Nephron (organoid): ENCODE data around the gene HOXA3.
A peak's percentile ranks its signal among the peaks of the same experiment; 100 is the strongest.

Experiments
- H3K27ac Mint-ChIP-seq, 3 experiments: 2 replicates each; pipeline ENCODE4 v1.8.0; 2020; ENCODE audit warnings: mixed read lengths in 3 of 3, mild to moderate bottlenecking in 2 of 3, moderate library complexity in 1 of 3
- H3K27me3 Mint-ChIP-seq: 2 replicates; pipeline ENCODE4 v1.8.0; 2021; ENCODE audit warnings: low read depth, mild to moderate bottlenecking, moderate library complexity, mixed read lengths
- H3K36me3 Mint-ChIP-seq: 2 replicates; pipeline ENCODE4 v1.8.0; 2020; ENCODE audit warnings: low read depth, mixed read lengths
- H3K4me1 Mint-ChIP-seq: 2 replicates; pipeline ENCODE4 v1.8.0; 2020; ENCODE audit warnings: mixed read lengths
- H3K4me3 Mint-ChIP-seq, 3 experiments: 2 replicates each; pipeline ENCODE4 v1.8.0; 2020; ENCODE audit warnings: mild to moderate bottlenecking in 3 of 3, mixed read lengths in 3 of 3, moderate library complexity in 2 of 3
- H3K9me3 Mint-ChIP-seq: 2 replicates; pipeline ENCODE4 v1.8.0; 2020; ENCODE audit warnings: mixed read lengths
- TF ChIP-seq, protein P1 (sequence below), 3 experiments: fragments of 200-600 bp; sonication (generic); IDR thresholded peaks; one replicate each; pipeline ENCODE4 v1.5.0; 2021; ENCODE audit warnings: antibody characterized with exemption in 3 of 3; ENCODE audit not compliant: unreplicated experiment in 3 of 3

Gene HOXA3

DNA sequence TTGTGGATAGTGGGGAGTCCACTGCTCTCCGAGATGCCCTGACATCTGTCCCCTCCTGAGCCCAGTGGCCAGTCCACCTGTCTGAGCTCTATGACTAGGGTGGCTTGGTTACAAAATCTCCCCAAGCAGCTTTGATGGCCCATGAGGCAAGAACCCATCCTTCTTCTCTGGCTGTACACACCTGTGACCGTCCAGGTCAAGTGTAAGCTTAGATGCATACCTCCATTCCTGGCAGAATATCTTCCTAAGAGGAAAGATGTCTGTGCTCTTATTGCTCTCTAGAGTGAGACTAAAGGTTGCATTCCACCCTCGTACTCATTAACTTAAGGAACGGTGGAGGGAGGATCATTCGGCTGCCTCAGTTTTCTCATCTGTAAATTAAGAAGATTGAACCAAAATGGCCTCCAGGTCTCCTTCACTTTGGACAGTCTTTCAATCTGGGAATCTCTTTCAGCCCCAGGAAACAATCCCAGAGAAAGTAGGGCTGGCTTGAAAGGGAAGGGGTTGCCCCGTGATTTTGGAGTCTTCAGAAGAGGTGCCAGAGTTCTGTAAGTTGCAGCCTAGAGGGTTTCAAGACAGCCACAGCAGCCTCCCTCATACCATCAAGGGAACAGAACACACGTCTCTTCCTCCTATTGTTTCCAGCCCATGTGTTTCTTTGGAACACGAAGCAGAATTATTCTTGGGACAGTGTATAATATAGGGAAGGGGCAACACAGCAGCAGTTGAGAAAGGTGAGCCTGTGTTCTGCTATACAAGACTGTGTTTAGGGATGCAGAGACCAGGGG is 27.3 kb downstream of the HOXA3 start:
- TF ChIP-seq, protein P1, sequence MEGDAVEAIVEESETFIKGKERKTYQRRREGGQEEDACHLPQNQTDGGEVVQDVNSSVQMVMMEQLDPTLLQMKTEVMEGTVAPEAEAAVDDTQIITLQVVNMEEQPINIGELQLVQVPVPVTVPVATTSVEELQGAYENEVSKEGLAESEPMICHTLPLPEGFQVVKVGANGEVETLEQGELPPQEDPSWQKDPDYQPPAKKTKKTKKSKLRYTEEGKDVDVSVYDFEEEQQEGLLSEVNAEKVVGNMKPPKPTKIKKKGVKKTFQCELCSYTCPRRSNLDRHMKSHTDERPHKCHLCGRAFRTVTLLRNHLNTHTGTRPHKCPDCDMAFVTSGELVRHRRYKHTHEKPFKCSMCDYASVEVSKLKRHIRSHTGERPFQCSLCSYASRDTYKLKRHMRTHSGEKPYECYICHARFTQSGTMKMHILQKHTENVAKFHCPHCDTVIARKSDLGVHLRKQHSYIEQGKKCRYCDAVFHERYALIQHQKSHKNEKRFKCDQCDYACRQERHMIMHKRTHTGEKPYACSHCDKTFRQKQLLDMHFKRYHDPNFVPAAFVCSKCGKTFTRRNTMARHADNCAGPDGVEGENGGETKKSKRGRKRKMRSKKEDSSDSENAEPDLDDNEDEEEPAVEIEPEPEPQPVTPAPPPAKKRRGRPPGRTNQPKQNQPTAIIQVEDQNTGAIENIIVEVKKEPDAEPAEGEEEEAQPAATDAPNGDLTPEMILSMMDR (IDR thresholded peaks at IDR 0.05; ENCODE audit: unreplicated experiment in 3 of 3) = no peak
- H3K27ac Mint-ChIP-seq = peak overlapping the region; percentile 98 to 100 (median 99)

DNA sequence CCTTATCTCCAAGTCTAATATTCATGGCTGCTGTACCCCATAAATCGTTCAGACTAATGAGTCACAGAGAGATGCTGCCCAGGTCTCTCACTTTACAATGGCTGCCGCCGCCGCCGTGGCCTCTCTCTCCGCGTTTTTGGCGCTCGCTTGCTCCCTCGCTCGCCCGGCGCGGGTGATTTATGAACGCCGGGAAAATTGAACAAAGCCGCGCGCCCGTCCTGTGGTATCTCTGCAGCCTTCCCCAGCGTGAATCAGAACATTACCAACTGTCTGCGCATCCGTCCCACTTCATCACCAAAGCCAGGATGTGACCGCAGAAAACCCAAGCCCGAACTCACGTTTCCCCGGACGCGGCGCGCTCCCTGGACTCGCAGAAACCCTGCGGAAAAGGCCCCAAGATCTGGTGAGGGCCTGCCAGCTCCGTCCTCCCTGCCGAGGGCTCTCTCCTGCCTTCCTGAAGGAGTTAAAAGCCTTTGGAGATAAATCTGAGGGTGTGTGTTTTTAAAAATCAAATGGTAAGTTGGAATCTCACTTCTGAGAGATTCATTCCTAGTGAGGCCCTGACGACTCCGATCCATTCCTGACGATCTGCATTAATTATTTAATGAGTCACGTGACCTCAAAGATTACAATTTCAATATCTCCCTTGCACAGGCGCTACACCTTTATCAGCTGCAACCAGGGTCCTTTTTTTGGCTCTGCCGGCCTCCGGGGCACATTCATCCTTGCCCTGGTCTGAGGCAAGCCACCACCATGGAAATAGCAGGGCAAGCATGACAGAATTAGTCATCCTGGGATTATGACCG is 28.1 kb downstream of the HOXA3 start:
- Mint-ChIP-seq H3K36me3 (peaks cover 87% of the 10 kb centered on the region), H3K4me1 (peaks cover 98% of the 10 kb centered on the region), H3K27me3 (peaks cover 5% of the 10 kb centered on the region), H3K9me3 (no peaks in the 10 kb centered on the region), H3K4me3 (peak overlapping the region; percentile 90 to 93 (median 91)), H3K27ac (peak overlapping the region; percentile 98 to 100 (median 99))
- TF ChIP-seq, protein P1 (IDR thresholded peaks at IDR 0.05; ENCODE audit: unreplicated experiment in 3 of 3) = no peak

More for the DNA sequence above, 27.3 kb downstream of the HOXA3 start:
- no peaks in the 10 kb centered on the region for H3K9me3 Mint-ChIP-seq
- H3K4me1 Mint-ChIP-seq = peaks cover 94% of the 10 kb centered on the region
- peak overlapping the region; percentile 90 to 93 (median 91) for H3K4me3 Mint-ChIP-seq
- peaks cover 5% of the 10 kb centered on the region for H3K27me3 Mint-ChIP-seq
- H3K36me3 Mint-ChIP-seq = peaks cover 80% of the 10 kb centered on the region

DNA sequence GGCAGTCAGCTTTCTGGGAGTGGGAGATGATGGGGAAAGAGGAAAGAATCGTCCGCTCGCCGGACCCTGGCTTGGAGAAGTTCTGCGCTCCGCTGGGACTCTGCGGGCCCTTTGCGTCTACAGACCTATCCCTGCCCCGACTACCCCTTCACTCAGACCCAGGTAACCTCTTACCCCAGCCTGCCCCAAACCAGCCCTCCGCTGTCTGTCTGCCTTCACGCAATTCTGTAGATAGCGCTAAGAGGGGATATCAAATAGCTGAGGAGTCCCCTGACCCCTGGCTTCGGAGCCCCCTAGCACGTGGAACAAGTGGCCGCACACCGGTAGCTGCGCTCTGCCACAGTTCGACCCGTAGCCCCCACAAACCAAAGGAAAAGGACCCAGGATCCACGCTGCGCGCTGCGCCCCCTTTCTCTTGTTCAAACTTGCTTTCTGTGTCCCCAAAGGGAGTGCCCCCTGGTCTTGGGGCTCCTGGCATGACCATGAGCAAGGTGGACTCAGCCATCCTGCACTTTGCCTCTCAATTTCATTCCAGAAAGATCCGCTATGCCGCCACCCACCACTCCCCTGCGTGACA is 28.8 kb downstream of the HOXA3 start:
- H3K4me1 Mint-ChIP-seq = peaks cover 98% of the 10 kb centered on the region
- peak overlapping the region; percentile 98 to 100 (median 99) for H3K27ac Mint-ChIP-seq

DNA sequence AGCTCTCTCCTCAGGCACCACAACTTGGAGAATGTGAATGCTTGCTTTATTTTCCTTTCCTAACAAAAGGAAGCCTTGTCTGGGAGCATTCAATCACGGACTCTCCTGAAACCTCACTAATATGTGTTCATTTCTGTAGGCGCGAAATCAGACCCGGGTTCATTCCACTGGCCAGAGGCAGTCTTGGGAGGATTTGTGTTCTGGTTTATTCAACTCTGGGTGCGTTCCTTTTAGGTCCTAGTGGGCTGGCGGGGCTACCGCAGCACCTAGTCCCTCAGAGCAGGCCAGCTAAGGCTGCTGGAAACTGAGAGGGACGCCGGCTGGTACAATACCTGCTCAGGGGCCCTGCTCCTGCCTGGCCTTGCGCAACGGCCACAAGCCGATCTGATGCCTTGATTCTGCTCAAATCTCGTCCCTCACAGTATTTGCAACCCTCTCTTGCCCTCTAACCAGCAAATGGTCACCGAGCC is 29.3 kb downstream of the HOXA3 start:
- H3K27me3 Mint-ChIP-seq = peaks cover 7% of the 10 kb centered on the region
- TF ChIP-seq, protein P1 (IDR thresholded peaks at IDR 0.05; ENCODE audit: unreplicated experiment in 3 of 3) = no peak
- H3K4me1 Mint-ChIP-seq = peaks cover 98% of the 10 kb centered on the region
- peaks cover 88% of the 10 kb centered on the region for H3K36me3 Mint-ChIP-seq
- peak overlapping the region; percentile 98 to 100 (median 99) for H3K27ac Mint-ChIP-seq
- peak overlapping the region; percentile 90 to 93 (median 91) for H3K4me3 Mint-ChIP-seq
- no peaks in the 10 kb centered on the region for H3K9me3 Mint-ChIP-seq

More for the DNA sequence above, 28.8 kb downstream of the HOXA3 start:
- TF ChIP-seq, protein P1 (IDR thresholded peaks at IDR 0.05; ENCODE audit: unreplicated experiment in 3 of 3) = no peak
- Mint-ChIP-seq H3K27me3 (peaks cover 3% of the 10 kb centered on the region), H3K36me3 (peaks cover 88% of the 10 kb centered on the region), H3K4me3 (peak overlapping the region; percentile 90 to 93 (median 91)), H3K9me3 (no peaks in the 10 kb centered on the region)

DNA sequence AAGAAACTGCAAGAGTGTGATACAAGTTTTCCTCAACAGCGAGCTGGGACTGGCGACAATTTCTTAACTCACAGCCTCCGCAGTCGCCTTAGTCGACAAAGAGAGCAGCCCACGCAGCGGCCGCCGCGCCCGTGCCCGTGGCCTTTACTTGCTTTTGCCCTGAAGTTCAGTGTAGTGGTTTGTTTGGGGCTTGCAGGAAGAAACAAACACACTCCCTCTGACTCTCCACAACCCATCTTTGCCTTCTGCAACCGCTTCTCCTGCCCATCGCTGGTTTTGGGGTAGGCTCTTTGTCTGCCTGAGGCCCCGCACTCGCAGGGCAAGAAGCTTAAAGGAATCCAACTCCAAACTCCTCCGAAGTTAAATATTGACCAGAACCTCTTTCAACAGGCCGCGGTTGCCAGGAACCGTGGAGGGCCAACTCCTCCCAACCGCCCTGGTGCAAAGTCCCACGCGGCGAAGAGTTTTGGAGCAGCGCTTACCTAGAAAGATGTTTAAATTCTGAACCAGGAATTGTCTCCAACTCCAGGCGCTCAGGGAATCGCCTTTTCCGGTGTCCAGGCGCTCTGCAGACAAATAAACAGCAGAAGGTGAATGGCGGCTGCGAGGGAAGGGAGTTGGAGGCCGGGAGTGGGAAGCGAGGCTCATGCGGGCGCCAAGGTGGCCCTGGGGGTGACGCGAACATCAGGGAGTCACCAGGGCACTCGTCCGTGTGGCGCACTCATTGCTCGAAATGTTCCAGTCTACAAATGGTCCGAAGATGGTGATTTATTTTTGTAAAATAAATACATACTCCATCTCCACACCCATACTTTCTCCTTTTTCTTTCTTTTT is 30.1 kb downstream of the HOXA3 start:
- Mint-ChIP-seq H3K4me1 (peaks cover 94% of the 10 kb centered on the region), H3K9me3 (no peaks in the 10 kb centered on the region), H3K36me3 (peaks cover 85% of the 10 kb centered on the region), H3K27me3 (peaks cover 9% of the 10 kb centered on the region), H3K27ac (peak overlapping the region; percentile 98 to 100 (median 99)), H3K4me3 (peak overlapping the region; percentile 90 to 93 (median 91))
- TF ChIP-seq, protein P1 (IDR thresholded peaks at IDR 0.05; ENCODE audit: unreplicated experiment in 3 of 3) = no peak
